ENCODE data around the gene PHF24. TPM values are rescaled to one million over a fixed set of nuclear protein-coding genes. Genes with fewer than 3 reads are reported as not detected.

Gene PHF24
- polyA plus RNA-seq, 1 of the 3 experiments (the other 2 are of a cell fraction) = not detected

DNA sequence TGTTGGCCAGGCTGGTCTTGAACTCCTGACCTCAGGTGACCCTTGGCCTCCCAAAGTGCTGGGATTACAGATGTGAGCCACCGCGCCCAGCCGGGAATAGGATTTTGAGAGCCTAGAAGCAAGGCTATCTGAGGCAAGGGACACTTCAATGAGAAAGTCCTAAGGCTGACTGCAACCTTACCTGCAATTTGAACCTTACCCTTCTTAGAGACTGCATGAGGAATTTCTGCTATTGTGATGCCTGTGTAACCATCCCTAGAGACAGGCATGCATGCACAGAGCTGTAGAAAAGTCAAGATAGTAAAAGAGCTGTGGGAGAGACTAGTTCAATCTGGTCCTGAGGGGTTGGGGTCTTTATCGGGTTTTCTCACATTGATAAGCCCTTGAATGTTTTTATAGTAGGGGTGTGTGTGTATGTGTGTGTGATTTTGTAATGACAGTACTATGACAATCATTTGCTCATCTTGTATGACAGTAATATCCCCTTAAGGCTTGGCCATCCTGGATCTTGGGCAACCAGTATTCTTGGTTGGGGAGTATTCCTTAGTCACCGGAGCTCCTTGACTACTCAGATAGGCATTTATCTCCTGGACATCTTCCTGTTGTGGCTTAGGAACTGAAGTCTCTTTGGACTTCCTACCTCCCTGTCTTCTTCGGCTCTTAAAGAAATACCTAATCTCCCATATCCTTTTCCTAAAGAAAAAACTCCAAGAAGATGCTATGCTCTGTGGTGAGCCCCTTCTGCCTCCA is 42.6 kb downstream of the PHF24 start:
- POLR2A ChIA-PET = interaction anchor here (0.6 kb wide), 1 partner anchor 11 kb away, joined by 3 read pairs; the partner anchor contains the start of gene DNAJB5
- no peak overlapping the region for H3K9ac ChIP-seq
- H3K27ac ChIP-seq (ENCODE audit: low read depth in 2 of 2, low read length in 1 of 2) = no peak overlapping the region
- no peaks in the 10 kb centered on the region for H3K4me1 ChIP-seq (ENCODE audit: control insufficient read depth in 1 of 2, insufficient read depth in 2 of 2, low read depth in 1 of 2, low read length in 1 of 2)
- CTCF ChIA-PET = interaction anchor here (0.8 to 1.6 kb wide), 3 partner anchors 9 to 553 kb away, joined by 3 to 7 read pairs (median 3); no protein-coding TSS in a partner anchor
- H3K9me2 ChIP-seq = no peaks in the 10 kb centered on the region
- no peak overlapping the region for H3K4me2 ChIP-seq
- 80% methylated on average over 6 of the region's 6 CpGs for WGBS (ENCODE audit: low lambda C conversion rate)
- no peaks in the 10 kb centered on the region for H3K79me2 ChIP-seq (ENCODE audit: insufficient read depth)
- TF ChIP-seq NRF1 (IDR thresholded peaks at IDR 0.05; ENCODE audit: low read depth, low read length) (no peak), MEF2A (IDR thresholded peaks at IDR 0.05; ENCODE audit: borderline replicate concordance, low read depth) (no peak), JUND (IDR thresholded peaks at IDR 0.05) (no peak), EP300 (IDR thresholded peaks at IDR 0.05; ENCODE audit: borderline replicate concordance in 1 of 2, low read depth in 1 of 2, low read length in 1 of 2) (no peak), POLR2AphosphoS5 (IDR thresholded peaks at IDR 0.05; ENCODE audit: low read depth, low read length) (no peak), RXRA (IDR thresholded peaks at IDR 0.05; ENCODE audit: borderline replicate concordance, low read depth) (no peak), USF1 (IDR thresholded peaks at IDR 0.05; ENCODE audit: borderline replicate concordance, low read depth) (no peak), RAD21 (IDR thresholded peaks at IDR 0.05; ENCODE audit: low read length) (no peak), TCF12 (IDR thresholded peaks at IDR 0.05) (no peak), NFIC (IDR thresholded peaks at IDR 0.05; ENCODE audit: borderline replicate concordance) (no peak)
- peaks cover 7 to 24% of the 10 kb centered on the region in 2 experiments for H3K36me3 ChIP-seq (replicated peaks in 1 of 2; ENCODE audit: control insufficient read depth in 1 of 2, insufficient read depth in 2 of 2, low read length in 1 of 2)
- no peaks in the 10 kb centered on the region for H3K9me3 ChIP-seq
- peak; percentile 0 for DNase-seq
- no peak overlapping the region for H3K4me3 ChIP-seq (ENCODE audit: low read depth in 2 of 2, low read length in 1 of 2)
- H4K20me1 ChIP-seq (ENCODE audit: insufficient read depth) = no peaks in the 10 kb centered on the region
- no peak overlapping the region for H2AFZ ChIP-seq (ENCODE audit: low read depth)
- H3K27me3 ChIP-seq (ENCODE audit: insufficient read depth) = no peaks in the 10 kb centered on the region
- no peaks in the 10 kb centered on the region for H3F3A ChIP-seq (replicated peaks; ENCODE audit: insufficient read depth)

DNA sequence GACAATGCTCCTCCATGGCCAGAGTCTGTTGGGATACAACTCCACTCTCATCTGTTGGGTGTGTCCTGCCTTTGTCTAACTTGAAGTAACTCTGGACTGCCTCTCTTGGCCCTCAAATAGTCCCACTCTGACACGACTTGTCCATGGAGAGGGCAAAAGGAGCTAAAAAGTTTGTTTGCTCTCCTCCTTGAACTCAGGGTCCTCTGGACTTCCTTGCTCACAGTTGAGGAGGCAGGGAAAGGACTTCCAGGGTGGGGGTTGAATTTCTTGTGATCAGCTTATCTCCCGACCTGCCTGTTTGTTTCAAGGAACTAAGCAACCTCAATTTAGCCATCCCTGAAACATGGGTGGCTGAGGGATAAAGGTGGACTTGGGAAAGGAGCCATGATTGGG is 43.2 kb downstream of the PHF24 start:
- Histone ChIP-seq H4K20me1 (ENCODE audit: insufficient read depth) (no peaks in the 10 kb centered on the region), H3K9me3 (no peaks in the 10 kb centered on the region), H3K27ac (ENCODE audit: low read depth in 2 of 2, low read length in 1 of 2) (no peak overlapping the region), H3K4me1 (ENCODE audit: control insufficient read depth in 1 of 2, insufficient read depth in 2 of 2, low read depth in 1 of 2, low read length in 1 of 2) (no peaks in the 10 kb centered on the region), H3K9me2 (no peaks in the 10 kb centered on the region), H3F3A (replicated peaks; ENCODE audit: insufficient read depth) (no peaks in the 10 kb centered on the region), H3K4me2 (no peak overlapping the region), H2AFZ (ENCODE audit: low read depth) (no peak overlapping the region), H3K36me3 (replicated peaks in 1 of 2; ENCODE audit: control insufficient read depth in 1 of 2, insufficient read depth in 2 of 2, low read length in 1 of 2) (peaks cover 1 to 20% of the 10 kb centered on the region in 2 experiments), H3K9ac (no peak overlapping the region), H3K27me3 (ENCODE audit: insufficient read depth) (no peaks in the 10 kb centered on the region), H3K4me3 (ENCODE audit: low read depth in 2 of 2, low read length in 1 of 2) (no peak overlapping the region), H3K79me2 (ENCODE audit: insufficient read depth) (no peaks in the 10 kb centered on the region)
- DNase-seq = no peak
- TF ChIP-seq, protein P1, sequence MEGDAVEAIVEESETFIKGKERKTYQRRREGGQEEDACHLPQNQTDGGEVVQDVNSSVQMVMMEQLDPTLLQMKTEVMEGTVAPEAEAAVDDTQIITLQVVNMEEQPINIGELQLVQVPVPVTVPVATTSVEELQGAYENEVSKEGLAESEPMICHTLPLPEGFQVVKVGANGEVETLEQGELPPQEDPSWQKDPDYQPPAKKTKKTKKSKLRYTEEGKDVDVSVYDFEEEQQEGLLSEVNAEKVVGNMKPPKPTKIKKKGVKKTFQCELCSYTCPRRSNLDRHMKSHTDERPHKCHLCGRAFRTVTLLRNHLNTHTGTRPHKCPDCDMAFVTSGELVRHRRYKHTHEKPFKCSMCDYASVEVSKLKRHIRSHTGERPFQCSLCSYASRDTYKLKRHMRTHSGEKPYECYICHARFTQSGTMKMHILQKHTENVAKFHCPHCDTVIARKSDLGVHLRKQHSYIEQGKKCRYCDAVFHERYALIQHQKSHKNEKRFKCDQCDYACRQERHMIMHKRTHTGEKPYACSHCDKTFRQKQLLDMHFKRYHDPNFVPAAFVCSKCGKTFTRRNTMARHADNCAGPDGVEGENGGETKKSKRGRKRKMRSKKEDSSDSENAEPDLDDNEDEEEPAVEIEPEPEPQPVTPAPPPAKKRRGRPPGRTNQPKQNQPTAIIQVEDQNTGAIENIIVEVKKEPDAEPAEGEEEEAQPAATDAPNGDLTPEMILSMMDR (IDR thresholded peaks at IDR 0.05) = no peak
- TF ChIP-seq, protein P2, sequence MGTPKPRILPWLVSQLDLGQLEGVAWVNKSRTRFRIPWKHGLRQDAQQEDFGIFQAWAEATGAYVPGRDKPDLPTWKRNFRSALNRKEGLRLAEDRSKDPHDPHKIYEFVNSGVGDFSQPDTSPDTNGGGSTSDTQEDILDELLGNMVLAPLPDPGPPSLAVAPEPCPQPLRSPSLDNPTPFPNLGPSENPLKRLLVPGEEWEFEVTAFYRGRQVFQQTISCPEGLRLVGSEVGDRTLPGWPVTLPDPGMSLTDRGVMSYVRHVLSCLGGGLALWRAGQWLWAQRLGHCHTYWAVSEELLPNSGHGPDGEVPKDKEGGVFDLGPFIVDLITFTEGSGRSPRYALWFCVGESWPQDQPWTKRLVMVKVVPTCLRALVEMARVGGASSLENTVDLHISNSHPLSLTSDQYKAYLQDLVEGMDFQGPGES (IDR thresholded peaks at IDR 0.05; ENCODE audit: low read depth, low read length) = no peak
- TF ChIP-seq CHD2 (IDR thresholded peaks at IDR 0.05; ENCODE audit: low read length, partially characterized antibody) (no peak), EP300 (IDR thresholded peaks at IDR 0.05; ENCODE audit: borderline replicate concordance in 1 of 2, low read depth in 1 of 2, low read length in 1 of 2) (no peak), USF1 (IDR thresholded peaks at IDR 0.05; ENCODE audit: borderline replicate concordance, low read depth) (no peak)
- TF ChIP-seq, protein P3, sequence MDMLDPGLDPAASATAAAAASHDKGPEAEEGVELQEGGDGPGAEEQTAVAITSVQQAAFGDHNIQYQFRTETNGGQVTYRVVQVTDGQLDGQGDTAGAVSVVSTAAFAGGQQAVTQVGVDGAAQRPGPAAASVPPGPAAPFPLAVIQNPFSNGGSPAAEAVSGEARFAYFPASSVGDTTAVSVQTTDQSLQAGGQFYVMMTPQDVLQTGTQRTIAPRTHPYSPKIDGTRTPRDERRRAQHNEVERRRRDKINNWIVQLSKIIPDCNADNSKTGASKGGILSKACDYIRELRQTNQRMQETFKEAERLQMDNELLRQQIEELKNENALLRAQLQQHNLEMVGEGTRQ (IDR thresholded peaks at IDR 0.05; ENCODE audit: borderline replicate concordance, low read depth, low read length) = no peak
- ChIA-PET CTCF (interaction anchor here (0.8 to 2.2 kb wide), 4 partner anchors 10 to 552 kb away, joined by 3 to 7 read pairs (median 5); no protein-coding TSS in a partner anchor), POLR2A (interaction anchor here (0.6 kb wide), 1 partner anchor 12 kb away, joined by 3 read pairs; the partner anchor contains the start of gene DNAJB5)
- WGBS (ENCODE audit: low lambda C conversion rate) = 86% methylated on average over 2 of the region's 2 CpGs

Data from SK-N-SH (cell line).